LHCN-M2 (cell line): ENCODE data around the gene SPOCK1. TPM values are rescaled to one million over a fixed set of nuclear protein-coding genes. Genes with fewer than 3 reads are reported as not detected.
A peak's percentile ranks its signal among the peaks of the same experiment; 100 is the strongest.

Experiments
- DNase-seq: peaks from one replicate; pipeline ENCODE4 v3.0.0-alpha.2; 2012; ENCODE audit warnings: low read depth
- total RNA-seq: library from RNA; depleted of rRNA; stranded (reverse); fragments of >200 nt; gene quantifications from 2 replicates; pipeline ENCODE4 v1.2.3, GENCODE V29; 2014

The SPOCK1 gene
- total RNA-seq, 1 experiment from 2014 or later, result 23.2 TPM

GRCh38 chr5:137300411-137301240 lies 198.5 kb downstream of the SPOCK1 start:
- peak; percentile 74 for DNase-seq

- DNase-seq, result no peak
Observed at GRCh38 chr5:137296213-137296781, 202.8 kb downstream of the SPOCK1 start.

GRCh38 chr5:137294604-137295003 lies 204.5 kb downstream of the SPOCK1 start:
- DNase-seq, result no peak

GRCh38 chr5:137292461-137293027 lies 206.6 kb downstream of the SPOCK1 start:
- DNase-seq, result no peak

DNA sequence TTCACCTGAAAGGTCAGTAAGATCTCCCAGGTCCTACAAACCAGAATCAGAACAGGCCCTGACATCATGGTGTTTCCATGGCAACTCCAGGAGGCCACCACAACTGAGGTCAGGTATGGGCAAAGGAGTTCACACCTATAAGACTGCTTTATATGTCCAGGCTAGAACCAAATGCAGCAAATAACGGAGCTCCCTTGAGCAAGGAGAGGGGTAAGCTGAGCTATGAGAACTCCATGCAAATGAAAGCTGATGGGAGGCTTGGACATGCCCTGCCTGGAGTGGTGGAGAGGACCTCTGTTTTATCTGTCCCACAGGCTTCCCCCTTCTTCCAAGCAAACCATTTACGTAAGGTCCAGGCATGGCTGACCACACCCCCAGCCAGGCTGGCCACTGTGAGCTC lies 207.7 kb downstream of the SPOCK1 start:
- no peak for DNase-seq

GRCh38 chr5:137291031-137291430 lies 208.1 kb downstream of the SPOCK1 start:
- DNase-seq, result no peak

DNA sequence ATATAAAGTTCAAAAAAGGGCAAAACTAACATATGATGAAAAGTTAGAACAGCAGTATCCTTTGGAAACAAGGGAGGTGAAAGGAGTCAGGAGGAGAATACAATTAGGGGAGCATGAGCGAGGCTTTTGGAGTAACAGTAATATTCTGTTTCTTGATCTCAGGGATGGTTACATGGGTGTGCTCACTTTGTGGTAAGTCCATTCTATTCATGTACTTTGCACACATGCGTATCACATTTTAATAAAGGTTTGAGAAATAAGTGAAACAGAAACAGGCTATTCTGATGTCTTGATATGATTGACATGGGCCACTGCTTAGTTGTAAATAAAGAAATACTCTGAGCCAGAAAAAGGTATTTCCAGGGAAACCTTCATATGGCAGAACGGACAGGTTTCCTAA lies 208.8 kb downstream of the SPOCK1 start:
- no peak for DNase-seq

DNA sequence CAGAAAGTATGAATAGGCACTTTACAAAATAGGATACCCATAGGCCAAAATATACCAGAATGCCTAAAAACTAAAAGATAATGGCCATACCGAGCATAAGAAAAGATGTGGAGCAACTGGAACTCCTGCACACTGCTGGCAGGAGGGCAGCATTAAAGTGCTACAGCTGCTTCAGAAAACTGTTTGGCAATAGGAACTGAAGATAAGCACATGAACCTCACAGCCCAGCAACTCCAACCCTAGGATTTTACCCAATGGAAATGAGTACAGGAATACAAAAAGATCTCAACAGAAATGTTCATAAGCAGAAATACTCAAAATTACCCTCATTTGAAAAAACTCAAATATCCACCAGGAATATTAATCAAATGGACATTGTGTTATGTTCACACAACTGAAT lies 209.3 kb downstream of the SPOCK1 start:
- DNase-seq, result no peak

DNA sequence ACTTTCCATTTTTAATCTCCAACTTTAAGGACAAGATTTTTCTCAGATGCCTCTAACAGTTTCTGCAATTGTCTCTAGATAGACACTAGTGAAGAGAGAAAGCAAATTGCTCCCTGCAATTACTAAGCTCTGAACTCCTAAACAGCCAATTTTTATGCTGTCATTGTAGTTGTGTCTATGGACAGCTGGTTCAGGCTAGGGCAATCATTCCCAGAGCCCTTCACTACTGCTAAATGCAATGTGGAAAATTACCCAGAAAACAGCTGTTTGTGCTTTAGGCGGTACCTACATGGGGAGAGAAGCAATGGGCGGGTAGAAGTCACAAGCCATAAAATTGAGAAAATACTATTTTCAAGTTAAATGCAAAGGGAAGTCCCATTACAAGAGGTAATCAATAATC lies 211.6 kb downstream of the SPOCK1 start:
- DNase-seq, result peak; percentile 43

- no peak for DNase-seq
Observed at GRCh38 chr5:137286025-137286610, 213.0 kb downstream of the SPOCK1 start.

- no peak for DNase-seq
Observed at GRCh38 chr5:137283801-137284200, 215.3 kb downstream of the SPOCK1 start.

DNA sequence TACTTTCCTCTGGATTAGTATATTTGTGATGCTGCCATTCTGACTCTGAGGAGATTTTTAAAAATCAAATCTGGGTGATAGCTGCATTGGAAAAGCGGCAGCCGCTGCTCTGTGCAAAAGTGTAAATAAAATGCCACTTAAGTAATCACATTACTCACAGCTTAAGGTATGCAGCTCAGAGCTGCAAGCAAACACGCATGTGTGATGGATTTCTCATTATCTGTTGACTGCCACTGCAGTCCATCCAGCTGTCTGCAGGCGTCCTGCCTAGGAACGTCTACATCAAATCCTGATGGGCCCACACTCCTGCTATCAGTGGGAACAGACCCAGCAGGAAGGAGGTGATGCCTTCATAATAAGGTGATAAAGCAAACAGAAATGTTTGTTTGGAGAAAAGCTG lies 216.9 kb downstream of the SPOCK1 start:
- peak; percentile 84 for DNase-seq

DNA sequence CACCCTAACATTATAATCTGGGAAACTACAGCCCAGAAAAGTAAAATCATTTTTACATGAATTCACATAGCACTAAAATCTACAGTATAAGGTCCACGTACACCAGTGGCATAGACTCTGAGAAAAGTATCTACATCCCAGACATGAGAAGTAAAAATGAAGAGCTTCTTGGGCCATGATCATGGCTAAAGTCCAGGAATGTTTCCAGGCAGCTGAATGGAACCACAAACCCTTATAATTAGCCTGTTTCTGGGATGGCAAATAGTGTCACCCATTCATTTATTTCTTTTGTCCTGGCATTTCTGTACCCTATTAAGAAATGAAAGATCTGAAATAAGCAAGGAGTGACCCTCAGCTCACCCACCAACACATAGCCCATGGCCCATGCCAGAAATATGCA lies 217.9 kb downstream of the SPOCK1 start:
- no peak for DNase-seq

DNA sequence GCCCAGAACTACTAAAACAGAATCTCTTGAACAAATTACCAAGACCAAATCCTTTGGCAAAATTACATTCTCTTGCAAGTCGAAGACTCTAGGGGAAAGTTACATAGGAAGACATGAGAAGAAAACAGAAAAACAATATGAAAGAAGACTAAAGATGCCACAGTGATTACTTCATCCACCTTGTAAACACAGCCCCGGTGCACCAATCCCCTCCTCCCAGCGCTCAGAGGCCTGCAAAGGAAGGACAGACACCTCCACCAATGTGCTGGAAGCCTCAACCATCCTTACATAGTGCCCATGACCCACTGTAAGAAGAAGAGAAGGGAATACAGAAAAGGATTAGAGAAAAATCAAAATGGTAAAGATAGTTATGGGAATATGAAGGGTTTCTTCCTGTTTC lies 218.5 kb downstream of the SPOCK1 start:
- DNase-seq, result no peak

- DNase-seq, result no peak
Observed at GRCh38 chr5:137279521-137280231, 219.4 kb downstream of the SPOCK1 start.

DNA sequence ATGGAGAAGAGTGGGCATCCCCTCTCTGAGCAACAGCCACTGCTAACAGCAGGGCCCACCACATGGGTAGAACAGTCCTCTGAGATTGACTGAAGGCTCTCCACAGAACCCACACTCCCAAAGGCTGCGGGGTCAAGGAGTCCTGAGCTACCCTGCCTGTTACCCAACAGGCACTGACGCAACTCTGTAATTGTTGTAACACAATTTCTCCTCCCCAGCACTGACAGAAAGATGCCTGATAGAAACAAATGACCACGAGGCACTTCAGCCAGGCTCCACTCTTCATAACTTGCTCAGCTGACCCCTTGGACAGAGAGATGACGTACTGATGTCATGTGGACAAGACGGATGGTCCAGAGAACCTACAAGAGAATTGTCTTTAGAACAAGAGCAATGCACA lies 220.7 kb downstream of the SPOCK1 start:
- DNase-seq, result no peak

GRCh38 chr5:137275083-137275482 lies 224.0 kb downstream of the SPOCK1 start:
- DNase-seq, result no peak

GRCh38 chr5:137273511-137273910 lies 225.6 kb downstream of the SPOCK1 start:
- peak; percentile 47 for DNase-seq

DNA sequence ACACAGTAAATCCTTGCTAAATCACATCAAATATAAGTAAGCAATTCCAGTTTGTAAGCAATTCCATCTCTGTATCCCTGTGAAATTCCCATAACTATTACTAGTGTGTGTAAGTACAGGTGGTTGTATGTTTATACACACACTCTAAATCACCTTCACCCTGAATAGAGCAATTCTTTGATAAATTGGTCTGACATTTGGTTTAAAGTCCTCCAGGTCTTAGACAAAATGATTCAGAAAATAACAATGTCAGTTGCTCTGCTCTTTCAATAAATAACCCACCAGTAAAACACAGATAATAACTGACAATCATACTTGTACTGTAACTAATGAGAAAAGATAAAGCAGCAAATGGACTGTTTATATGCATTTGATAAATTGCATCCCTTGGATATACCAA lies 226.3 kb downstream of the SPOCK1 start:
- DNase-seq, result no peak

DNA sequence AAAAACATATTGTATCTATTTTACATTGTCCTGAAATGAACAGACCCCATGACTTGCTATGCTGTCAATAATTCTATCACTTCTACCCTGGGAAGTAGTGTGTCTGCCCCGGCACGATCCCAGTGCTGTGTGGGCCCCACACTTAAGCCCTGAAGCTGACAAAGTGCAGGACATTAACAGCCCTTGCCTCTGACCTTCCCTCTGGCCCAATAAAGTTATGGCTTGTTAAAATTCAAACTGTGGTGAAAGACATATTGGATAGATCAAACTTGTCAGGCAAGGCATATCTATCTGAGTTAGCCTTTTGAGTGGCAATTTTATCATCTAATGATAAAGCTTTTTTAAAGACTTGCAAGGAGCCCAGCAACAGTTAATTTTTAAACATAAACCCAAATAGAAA lies 229.2 kb downstream of the SPOCK1 start:
- DNase-seq, result no peak

DNA sequence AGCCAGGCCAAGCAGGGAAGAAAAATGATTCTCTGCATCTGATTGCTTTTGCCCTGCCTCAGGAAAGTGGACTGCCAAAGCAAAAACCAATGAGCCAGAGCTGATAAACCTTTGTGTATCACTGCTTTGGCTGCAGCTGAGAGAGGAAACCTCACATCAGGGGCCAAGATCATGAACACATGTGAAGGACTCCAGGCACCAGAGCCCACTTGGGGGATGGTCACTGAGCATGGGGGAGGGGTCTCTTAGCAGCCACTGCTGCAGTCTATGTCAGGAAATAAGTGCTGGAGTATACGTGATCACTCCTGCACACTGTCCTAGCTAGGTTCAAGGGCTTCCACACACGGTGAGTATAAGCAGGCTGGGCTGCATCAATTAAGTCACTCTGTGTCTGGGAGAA lies 229.9 kb downstream of the SPOCK1 start:
- no peak for DNase-seq

DNA sequence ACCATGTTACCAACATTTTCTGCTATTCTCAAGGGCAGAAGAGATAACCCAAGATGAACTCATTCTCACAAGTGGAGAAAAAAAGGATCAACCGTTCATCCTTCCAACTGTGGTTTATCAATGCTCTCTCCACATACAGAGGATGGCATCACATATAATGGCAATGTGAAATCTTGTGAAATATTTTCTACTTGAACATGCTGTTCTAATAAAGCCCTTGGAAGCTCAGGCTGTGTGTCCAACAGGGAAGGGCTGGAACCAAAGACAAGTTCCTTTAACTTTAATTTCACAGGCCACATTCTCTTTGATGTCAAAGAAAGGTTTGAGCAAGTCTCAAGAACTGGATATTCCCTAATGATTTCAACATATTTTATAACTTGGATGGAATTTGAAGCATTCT lies 230.5 kb downstream of the SPOCK1 start:
- no peak for DNase-seq
